ENCODE results near the gene ARRDC3.
A peak's percentile ranks its signal among the peaks of the same experiment; 100 is the strongest.

ARRDC3 gene

DNA sequence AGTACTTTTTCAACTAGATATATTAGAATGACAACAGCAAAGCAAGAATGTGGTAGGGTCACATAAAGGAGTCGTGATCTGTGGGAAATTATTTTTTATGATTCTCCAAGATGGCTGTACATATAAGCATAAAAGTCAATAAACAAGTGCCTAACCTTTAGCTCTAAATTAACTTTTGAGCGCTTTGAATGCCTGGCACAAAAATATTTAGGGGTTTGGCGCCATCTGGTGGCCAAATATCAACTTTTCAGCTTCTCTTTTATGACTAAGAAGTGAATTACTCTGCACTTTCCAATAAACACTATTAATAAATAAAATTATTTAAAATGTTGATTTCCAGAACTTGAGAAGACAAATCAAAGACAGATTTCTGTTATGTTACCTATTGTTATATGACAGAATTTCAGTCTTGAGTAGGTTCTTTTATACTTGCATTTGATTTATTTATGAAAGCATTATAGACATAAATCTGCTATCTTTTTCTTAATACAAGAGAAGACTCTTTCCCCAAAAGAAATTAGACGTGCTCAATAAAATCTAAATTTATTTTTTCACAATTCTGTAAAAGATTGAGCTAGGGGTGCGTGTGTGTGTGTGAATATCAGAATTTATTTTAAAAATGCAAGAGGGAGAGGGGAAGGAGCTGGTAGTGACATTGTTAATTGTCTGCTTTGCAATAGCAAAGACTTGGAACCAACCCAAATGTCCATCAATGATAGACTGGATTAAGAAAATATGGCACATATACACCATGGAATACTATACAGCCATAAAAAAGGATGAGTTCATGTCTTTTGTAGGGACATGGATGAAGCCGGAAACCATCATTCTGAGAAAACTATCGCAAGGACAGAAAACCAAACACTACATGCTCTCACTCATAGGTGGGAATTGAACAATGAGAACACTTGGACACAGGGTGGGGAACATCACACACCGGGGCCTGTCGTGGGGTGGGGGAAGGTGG lies 36.7 kb upstream of the ARRDC3 start:
- H3K27me3 Mint-ChIP-seq (ENCODE audit: low read depth, poor library complexity), result no peaks in the 10 kb centered on the region
- H3K4me1 Mint-ChIP-seq, result peaks cover 13% of the 10 kb centered on the region
- DNase-seq, result peak; percentile 72
- TF ChIP-seq, protein P1, sequence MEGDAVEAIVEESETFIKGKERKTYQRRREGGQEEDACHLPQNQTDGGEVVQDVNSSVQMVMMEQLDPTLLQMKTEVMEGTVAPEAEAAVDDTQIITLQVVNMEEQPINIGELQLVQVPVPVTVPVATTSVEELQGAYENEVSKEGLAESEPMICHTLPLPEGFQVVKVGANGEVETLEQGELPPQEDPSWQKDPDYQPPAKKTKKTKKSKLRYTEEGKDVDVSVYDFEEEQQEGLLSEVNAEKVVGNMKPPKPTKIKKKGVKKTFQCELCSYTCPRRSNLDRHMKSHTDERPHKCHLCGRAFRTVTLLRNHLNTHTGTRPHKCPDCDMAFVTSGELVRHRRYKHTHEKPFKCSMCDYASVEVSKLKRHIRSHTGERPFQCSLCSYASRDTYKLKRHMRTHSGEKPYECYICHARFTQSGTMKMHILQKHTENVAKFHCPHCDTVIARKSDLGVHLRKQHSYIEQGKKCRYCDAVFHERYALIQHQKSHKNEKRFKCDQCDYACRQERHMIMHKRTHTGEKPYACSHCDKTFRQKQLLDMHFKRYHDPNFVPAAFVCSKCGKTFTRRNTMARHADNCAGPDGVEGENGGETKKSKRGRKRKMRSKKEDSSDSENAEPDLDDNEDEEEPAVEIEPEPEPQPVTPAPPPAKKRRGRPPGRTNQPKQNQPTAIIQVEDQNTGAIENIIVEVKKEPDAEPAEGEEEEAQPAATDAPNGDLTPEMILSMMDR (IDR thresholded peaks at IDR 0.05), result peak; percentile 80
- no peak overlapping the region for H3K27ac Mint-ChIP-seq
- H3K4me3 Mint-ChIP-seq, result no peak overlapping the region
- H3K36me3 Mint-ChIP-seq (ENCODE audit: low read depth), result no peaks in the 10 kb centered on the region
- H3K9me3 Mint-ChIP-seq, result no peaks in the 10 kb centered on the region

DNA sequence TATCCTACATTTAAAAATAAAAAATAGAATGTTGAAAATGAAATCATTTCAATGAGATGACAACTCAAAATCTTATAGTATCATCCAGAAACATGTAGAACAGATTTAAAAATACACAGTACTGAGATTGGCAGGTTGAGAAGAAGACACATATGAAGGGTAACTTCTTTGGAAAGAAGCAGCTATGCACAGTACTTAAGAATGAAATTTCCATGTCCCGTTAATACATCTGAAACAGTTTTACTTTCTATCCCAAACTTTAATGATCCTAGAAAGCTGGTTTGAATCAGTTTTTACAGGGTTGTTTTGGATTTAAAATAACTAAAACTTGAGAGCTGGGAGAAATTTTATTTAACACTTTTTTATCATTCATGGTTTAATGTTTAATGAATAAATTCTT lies 36.0 kb upstream of the ARRDC3 start:
- Mint-ChIP-seq H3K36me3 (ENCODE audit: low read depth) (no peaks in the 10 kb centered on the region), H3K4me1 (peaks cover 13% of the 10 kb centered on the region), H3K27ac (no peak overlapping the region), H3K27me3 (ENCODE audit: low read depth, poor library complexity) (no peaks in the 10 kb centered on the region), H3K9me3 (no peaks in the 10 kb centered on the region), H3K4me3 (no peak overlapping the region)
- no peak for DNase-seq
- TF ChIP-seq, protein P1 (IDR thresholded peaks at IDR 0.05), result no peak

GRCh38 chr5:91418158-91418557 lies 35.0 kb upstream of the ARRDC3 start:
- TF ChIP-seq, protein P1 (IDR thresholded peaks at IDR 0.05), result no peak
- no peaks in the 10 kb centered on the region for H3K27me3 Mint-ChIP-seq (ENCODE audit: low read depth, poor library complexity)
- no peak overlapping the region for H3K4me3 Mint-ChIP-seq
- no peaks in the 10 kb centered on the region for H3K9me3 Mint-ChIP-seq
- no peaks in the 10 kb centered on the region for H3K36me3 Mint-ChIP-seq (ENCODE audit: low read depth)
- H3K27ac Mint-ChIP-seq, result no peak overlapping the region
- no peak for DNase-seq
- peaks cover 13% of the 10 kb centered on the region for H3K4me1 Mint-ChIP-seq

DNA sequence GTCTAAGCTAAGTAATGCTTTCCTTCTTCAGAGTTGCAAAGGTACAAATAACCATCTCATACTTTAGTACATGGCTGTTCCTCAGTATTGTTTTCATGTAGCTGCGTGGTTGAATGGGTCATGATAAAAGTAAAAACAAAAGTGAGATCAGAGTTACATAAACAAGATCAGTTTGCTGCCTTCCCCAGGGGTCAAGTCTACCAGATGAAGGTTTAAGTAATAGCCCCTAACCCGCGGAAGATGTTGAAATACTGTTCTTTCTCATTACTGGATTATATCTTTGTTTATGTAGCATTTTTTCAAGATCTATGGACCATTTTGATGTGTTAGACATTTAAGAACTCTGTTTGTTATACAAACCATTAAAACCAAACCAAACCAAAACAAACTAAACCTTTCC lies 34.1 kb upstream of the ARRDC3 start:
- no peaks in the 10 kb centered on the region for H3K9me3 Mint-ChIP-seq
- no peak for DNase-seq
- peaks cover 13% of the 10 kb centered on the region for H3K4me1 Mint-ChIP-seq
- H3K36me3 Mint-ChIP-seq (ENCODE audit: low read depth), result no peaks in the 10 kb centered on the region
- H3K27me3 Mint-ChIP-seq (ENCODE audit: low read depth, poor library complexity), result peaks cover 3% of the 10 kb centered on the region
- peak overlapping the region; percentile 26 for H3K27ac Mint-ChIP-seq
- TF ChIP-seq, protein P1 (IDR thresholded peaks at IDR 0.05), result no peak
- no peak overlapping the region for H3K4me3 Mint-ChIP-seq

GRCh38 chr5:91416491-91416890 lies 33.4 kb upstream of the ARRDC3 start:
- peaks cover 13% of the 10 kb centered on the region for H3K4me1 Mint-ChIP-seq
- no peak overlapping the region for H3K27ac Mint-ChIP-seq
- H3K9me3 Mint-ChIP-seq, result no peaks in the 10 kb centered on the region
- peaks cover 3% of the 10 kb centered on the region for H3K27me3 Mint-ChIP-seq (ENCODE audit: low read depth, poor library complexity)
- TF ChIP-seq, protein P1 (IDR thresholded peaks at IDR 0.05), result no peak
- no peak overlapping the region for H3K4me3 Mint-ChIP-seq
- H3K36me3 Mint-ChIP-seq (ENCODE audit: low read depth), result no peaks in the 10 kb centered on the region
- no peak for DNase-seq

DNA sequence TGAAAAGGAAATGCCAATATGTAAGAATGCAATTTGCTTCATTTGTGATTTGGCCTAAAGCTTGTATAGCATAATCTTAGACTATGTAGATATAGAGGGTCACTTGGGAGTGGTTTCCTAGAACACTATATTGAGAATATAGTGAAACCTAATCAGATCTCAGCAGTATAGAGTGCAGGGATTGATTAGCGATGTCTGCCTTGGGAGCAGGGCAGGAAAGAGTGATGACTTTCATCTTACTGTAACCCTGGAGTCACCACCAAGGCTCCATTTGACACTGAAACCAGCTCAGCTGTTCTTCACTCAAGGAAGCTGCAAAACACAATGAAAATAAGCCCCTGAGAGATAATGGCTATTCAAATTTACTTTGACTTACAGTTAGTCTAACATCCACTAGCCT lies 26.2 kb upstream of the ARRDC3 start:
- no peak overlapping the region for H3K4me3 Mint-ChIP-seq

More for the DNA sequence above, 26.2 kb upstream of the ARRDC3 start:
- H3K27me3 Mint-ChIP-seq (ENCODE audit: low read depth, poor library complexity), result peaks cover 3% of the 10 kb centered on the region
- H3K4me1 Mint-ChIP-seq, result no peaks in the 10 kb centered on the region
- H3K27ac Mint-ChIP-seq, result no peak overlapping the region
- no peaks in the 10 kb centered on the region for H3K9me3 Mint-ChIP-seq
- DNase-seq, result no peak
- TF ChIP-seq, protein P1 (IDR thresholded peaks at IDR 0.05), result no peak
- no peaks in the 10 kb centered on the region for H3K36me3 Mint-ChIP-seq (ENCODE audit: low read depth)

Data from nephron progenitor cell (in vitro differentiated cells).